Measurements from ENCODE around the gene LRBA.

DNA sequence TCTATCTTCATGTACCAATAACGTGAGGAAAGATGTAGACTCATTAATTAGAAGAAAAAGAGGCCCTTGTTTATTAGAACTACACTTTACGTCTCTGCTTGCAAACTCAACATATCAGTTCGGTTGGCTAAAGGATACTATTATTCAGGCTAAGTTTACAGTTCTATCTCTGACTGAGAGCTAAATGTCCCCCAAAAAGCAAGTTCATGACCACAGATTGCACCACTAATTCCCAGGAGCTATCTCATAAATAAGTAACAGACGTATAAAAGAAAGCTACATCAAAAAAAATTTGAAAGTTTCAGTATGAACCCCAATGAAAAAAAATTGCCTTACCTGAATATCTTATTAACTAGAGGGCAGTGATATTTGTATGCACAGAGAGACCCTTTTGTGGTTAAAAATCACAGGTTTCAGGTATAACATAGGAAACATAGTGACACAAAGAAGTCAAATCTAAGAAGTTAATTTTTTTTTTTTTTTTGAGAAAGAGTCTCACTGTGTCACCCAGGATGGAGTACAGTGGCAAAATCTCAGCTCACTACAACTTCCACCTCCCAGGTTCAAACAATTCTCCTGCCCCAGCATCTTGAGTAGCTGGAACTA, 304.2 kb downstream of the LRBA start:
- TF ChIP-seq, protein P1, sequence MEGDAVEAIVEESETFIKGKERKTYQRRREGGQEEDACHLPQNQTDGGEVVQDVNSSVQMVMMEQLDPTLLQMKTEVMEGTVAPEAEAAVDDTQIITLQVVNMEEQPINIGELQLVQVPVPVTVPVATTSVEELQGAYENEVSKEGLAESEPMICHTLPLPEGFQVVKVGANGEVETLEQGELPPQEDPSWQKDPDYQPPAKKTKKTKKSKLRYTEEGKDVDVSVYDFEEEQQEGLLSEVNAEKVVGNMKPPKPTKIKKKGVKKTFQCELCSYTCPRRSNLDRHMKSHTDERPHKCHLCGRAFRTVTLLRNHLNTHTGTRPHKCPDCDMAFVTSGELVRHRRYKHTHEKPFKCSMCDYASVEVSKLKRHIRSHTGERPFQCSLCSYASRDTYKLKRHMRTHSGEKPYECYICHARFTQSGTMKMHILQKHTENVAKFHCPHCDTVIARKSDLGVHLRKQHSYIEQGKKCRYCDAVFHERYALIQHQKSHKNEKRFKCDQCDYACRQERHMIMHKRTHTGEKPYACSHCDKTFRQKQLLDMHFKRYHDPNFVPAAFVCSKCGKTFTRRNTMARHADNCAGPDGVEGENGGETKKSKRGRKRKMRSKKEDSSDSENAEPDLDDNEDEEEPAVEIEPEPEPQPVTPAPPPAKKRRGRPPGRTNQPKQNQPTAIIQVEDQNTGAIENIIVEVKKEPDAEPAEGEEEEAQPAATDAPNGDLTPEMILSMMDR (IDR thresholded peaks at IDR 0.05; ENCODE audit: extremely low read depth in 1 of 2, insufficient read depth in 1 of 2, low read depth in 1 of 2, low read length in 2 of 2): no peak
- no peak for TF ChIP-seq POLR2A (IDR thresholded peaks at IDR 0.05; ENCODE audit: low read depth, low read length)
- no peak for TF ChIP-seq POLR2AphosphoS5 (IDR thresholded peaks at IDR 0.05; ENCODE audit: insufficient read depth, low read depth, low read length)
- no peak for TF ChIP-seq MAX (IDR thresholded peaks at IDR 0.05; ENCODE audit: insufficient read depth, insufficient read length)
- TF ChIP-seq JUN (IDR thresholded peaks at IDR 0.05; ENCODE audit: borderline replicate concordance, insufficient read depth, insufficient read length, low read depth): no peak
- no peak for TF ChIP-seq EZH2 (IDR thresholded peaks at IDR 0.05; ENCODE audit: borderline replicate concordance, low read depth, low read length, severe bottlenecking)
- no peak for TF ChIP-seq FOS (IDR thresholded peaks at IDR 0.05; ENCODE audit: borderline replicate concordance, insufficient read depth, low read length)
